Hepatocyte (in vitro differentiated cells): Measurements from ENCODE around the gene NFKB1. TPM values are rescaled to one million over a fixed set of nuclear protein-coding genes. Genes with fewer than 3 reads are reported as not detected.
"Not testable (repeated sequence)": the region's sequence is repeated elsewhere in the genome, so short reads cannot be mapped to it uniquely, and the experiment has no call there.

Source experiments
- DNase-seq: peaks from one replicate; pipeline ENCODE4 v3.0.0-alpha.2; 2016; ENCODE audit warnings: low spot score
- H2AFZ ChIP-seq: fragments of 200-600 bp; sonication (generic); 2 replicates; pipeline ENCODE4 v1.6.0; 2016; ENCODE audit warnings: antibody characterized with exemption, mild to moderate bottlenecking
- H3K27ac ChIP-seq: fragments of 200-600 bp; sonication (generic); 2 replicates; pipeline ENCODE4 v1.5.1; 2016; ENCODE audit warnings: mild to moderate bottlenecking
- H3K27me3 ChIP-seq: fragments of 200-600 bp; sonication (generic); 2 replicates; pipeline ENCODE4 v1.6.1; 2016
- H3K36me3 ChIP-seq: fragments of 200-600 bp; sonication (generic); replicated peaks from 2 replicates; pipeline ENCODE4 v1.5.1; 2016; ENCODE audit warnings: low read depth; ENCODE audit not compliant: insufficient read depth
- H3K4me1 ChIP-seq: fragments of 200-600 bp; sonication (generic); 2 replicates; pipeline ENCODE4 v1.5.1; 2016; ENCODE audit warnings: mild to moderate bottlenecking, moderate library complexity; ENCODE audit not compliant: insufficient read depth
- H3K4me2 ChIP-seq: fragments of 200-600 bp; sonication (generic); 2 replicates; pipeline ENCODE4 v1.6.0; 2016
- H3K4me3 ChIP-seq: fragments of 200-600 bp; sonication (generic); 2 replicates; pipeline ENCODE4 v1.5.1; 2016; ENCODE audit warnings: mild to moderate bottlenecking
- H3K79me2 ChIP-seq: fragments of 200-600 bp; sonication (generic); 2 replicates; pipeline ENCODE4 v1.6.0; 2017; ENCODE audit warnings: mild to moderate bottlenecking
- H3K9me2 ChIP-seq: fragments of 200-600 bp; sonication (generic); replicated peaks from 2 replicates; pipeline ENCODE4 v1.6.0; 2017; ENCODE audit warnings: mild to moderate bottlenecking; ENCODE audit not compliant: insufficient read depth
- H3K9me3 ChIP-seq: fragments of 200-600 bp; sonication (generic); 2 replicates; pipeline ENCODE4 v1.5.1; 2016; ENCODE audit warnings: low read depth, mild to moderate bottlenecking
- H4K20me1 ChIP-seq: fragments of 200-600 bp; sonication (generic); 2 replicates; pipeline ENCODE4 v1.6.0; 2016; ENCODE audit warnings: mild to moderate bottlenecking; ENCODE audit not compliant: insufficient read depth, poor library complexity, severe bottlenecking
- EZH2 ChIP-seq: fragments of 200-600 bp; sonication (generic); IDR thresholded peaks from 2 replicates; pipeline ENCODE4 v1.6.1; 2016; ENCODE audit warnings: antibody characterized with exemption, mild to moderate bottlenecking, borderline replicate concordance
- EZH2phosphoT487 ChIP-seq: fragments of 200-600 bp; sonication (generic); IDR thresholded peaks from one replicate; pipeline ENCODE4 v1.6.1; 2018; ENCODE audit warnings: antibody characterized with exemption, mild to moderate bottlenecking, low read depth, moderate library complexity; ENCODE audit not compliant: unreplicated experiment, severe bottlenecking
- WGBS: methylation state at CpG from one replicate; pipeline ENCODE4 v1.1.6; 2016; ENCODE audit warnings: low lambda C conversion rate; ENCODE audit errors: missing lambda C conversion rate; 5-methylcytosine and 5-hydroxymethylcytosine counted together
- polyA plus RNA-seq: library from polyadenylated mRNA; unstranded; fragments of >200 nt; fragmentation: Nextera tagmentation; extraction: Ambion mirVana; gene quantifications from 2 replicates; pipeline ENCODE4 v1.2.1, GENCODE V29; 2016
- total RNA-seq: library from RNA; depleted of rRNA; stranded (reverse); fragments of >200 nt; gene quantifications from 2 replicates; pipeline ENCODE4 v1.2.3, GENCODE V29; 2014
- TF ChIP-seq, protein P1 (sequence below): fragments of 200-600 bp; sonication (generic); IDR thresholded peaks from 2 replicates; pipeline ENCODE4 v1.5.1; 2016; ENCODE audit warnings: antibody characterized with exemption, mild to moderate bottlenecking; ENCODE audit not compliant: poor library complexity

The NFKB1 gene
- total and polyA plus RNA-seq, 2 experiments from 2014 or later = 21.1 to 22.8 TPM

GRCh38 chr4:102569200-102569599 lies 68.0 kb downstream of the NFKB1 start:
- WGBS = 67% methylated on average over 2 of the region's 2 CpGs
- peaks cover 5% of the 10 kb centered on the region for H3K79me2 ChIP-seq
- no peak overlapping the region for H3K4me3 ChIP-seq
- peak overlapping the region; percentile 30 for H3K27ac ChIP-seq
- H3K36me3 ChIP-seq = no peaks in the 10 kb centered on the region
- DNase-seq = no peak
- peak overlapping the region; percentile 2 for H3K4me2 ChIP-seq
- H3K27me3 ChIP-seq = no peaks in the 10 kb centered on the region
- no peaks in the 10 kb centered on the region for H3K9me2 ChIP-seq
- H2AFZ ChIP-seq = no peak overlapping the region
- H3K9me3 ChIP-seq = no peaks in the 10 kb centered on the region
- TF ChIP-seq EZH2phosphoT487 = no peak
- TF ChIP-seq EZH2 = no peak
- TF ChIP-seq, protein P1, sequence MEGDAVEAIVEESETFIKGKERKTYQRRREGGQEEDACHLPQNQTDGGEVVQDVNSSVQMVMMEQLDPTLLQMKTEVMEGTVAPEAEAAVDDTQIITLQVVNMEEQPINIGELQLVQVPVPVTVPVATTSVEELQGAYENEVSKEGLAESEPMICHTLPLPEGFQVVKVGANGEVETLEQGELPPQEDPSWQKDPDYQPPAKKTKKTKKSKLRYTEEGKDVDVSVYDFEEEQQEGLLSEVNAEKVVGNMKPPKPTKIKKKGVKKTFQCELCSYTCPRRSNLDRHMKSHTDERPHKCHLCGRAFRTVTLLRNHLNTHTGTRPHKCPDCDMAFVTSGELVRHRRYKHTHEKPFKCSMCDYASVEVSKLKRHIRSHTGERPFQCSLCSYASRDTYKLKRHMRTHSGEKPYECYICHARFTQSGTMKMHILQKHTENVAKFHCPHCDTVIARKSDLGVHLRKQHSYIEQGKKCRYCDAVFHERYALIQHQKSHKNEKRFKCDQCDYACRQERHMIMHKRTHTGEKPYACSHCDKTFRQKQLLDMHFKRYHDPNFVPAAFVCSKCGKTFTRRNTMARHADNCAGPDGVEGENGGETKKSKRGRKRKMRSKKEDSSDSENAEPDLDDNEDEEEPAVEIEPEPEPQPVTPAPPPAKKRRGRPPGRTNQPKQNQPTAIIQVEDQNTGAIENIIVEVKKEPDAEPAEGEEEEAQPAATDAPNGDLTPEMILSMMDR = no peak
- no peaks in the 10 kb centered on the region for H4K20me1 ChIP-seq
- H3K4me1 ChIP-seq = peaks cover 4% of the 10 kb centered on the region

DNA sequence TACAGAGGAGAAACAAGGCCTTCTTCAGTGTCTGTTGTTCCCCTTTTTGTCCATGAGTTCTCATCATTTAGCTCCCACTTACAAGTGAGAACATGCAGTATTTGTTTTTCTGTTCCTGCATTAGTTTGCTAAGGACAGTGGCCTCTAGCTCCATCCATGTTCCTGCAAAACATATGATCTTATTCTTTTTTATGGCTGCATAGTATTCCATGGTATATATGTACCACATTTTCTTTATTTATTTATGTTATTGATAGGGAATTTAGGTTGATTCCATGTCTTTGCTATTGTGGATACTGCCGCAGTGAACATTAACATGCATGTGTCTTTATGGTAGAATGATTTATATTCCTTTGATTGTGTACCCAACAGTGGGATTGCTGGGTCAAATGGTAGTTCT lies 69.1 kb downstream of the NFKB1 start:
- not testable (repeated sequence) for H3K27ac ChIP-seq, H3K4me2 ChIP-seq, H3K36me3 ChIP-seq, H3K9me3 ChIP-seq, H3K9me2 ChIP-seq, H3K4me3 ChIP-seq, H3K4me1 ChIP-seq, H3K79me2 ChIP-seq, H3K27me3 ChIP-seq, DNase-seq, H2AFZ ChIP-seq, H4K20me1 ChIP-seq
- 96% methylated on average over 1 of the region's 1 CpG for WGBS

DNA sequence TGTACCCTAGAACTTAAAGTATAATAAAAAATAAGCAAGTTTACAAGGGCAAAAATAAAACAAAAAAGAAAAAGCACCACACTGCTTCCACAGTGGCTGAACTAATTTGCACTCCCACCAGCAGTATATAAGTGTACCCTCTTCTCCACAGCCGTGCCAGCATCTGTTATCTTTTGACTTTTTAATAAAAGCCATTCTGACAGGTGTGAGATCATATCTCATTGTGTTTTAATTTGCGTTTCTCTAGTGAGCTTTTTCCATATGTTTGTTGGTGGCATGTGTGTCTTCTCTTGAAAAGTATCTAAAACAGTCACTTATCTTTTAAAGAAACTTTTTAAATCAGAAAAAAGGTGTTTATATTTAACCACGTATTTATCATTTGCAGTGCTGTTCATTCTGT lies 71.3 kb downstream of the NFKB1 start:
- Histone ChIP-seq H3K9me3 (no peaks in the 10 kb centered on the region), H2AFZ (no peak overlapping the region), H3K79me2 (peaks cover 11% of the 10 kb centered on the region), H3K36me3 (no peaks in the 10 kb centered on the region), H3K27ac (no peak overlapping the region), H3K27me3 (no peaks in the 10 kb centered on the region), H4K20me1 (no peaks in the 10 kb centered on the region), H3K4me2 (no peak overlapping the region), H3K9me2 (no peaks in the 10 kb centered on the region), H3K4me3 (no peak overlapping the region), H3K4me1 (peaks cover 4% of the 10 kb centered on the region)
- TF ChIP-seq EZH2 = no peak
- TF ChIP-seq EZH2phosphoT487 = no peak
- TF ChIP-seq, protein P1 = no peak
- 72% methylated on average over 3 of the region's 3 CpGs for WGBS
- no peak for DNase-seq

- Histone ChIP-seq H3K4me3 (no peak overlapping the region), H3K9me2 (no peaks in the 10 kb centered on the region), H3K36me3 (no peaks in the 10 kb centered on the region), H3K4me1 (no peaks in the 10 kb centered on the region), H3K9me3 (no peaks in the 10 kb centered on the region), H3K4me2 (no peak overlapping the region), H3K27ac (no peak overlapping the region), H3K79me2 (peaks cover 11% of the 10 kb centered on the region), H4K20me1 (no peaks in the 10 kb centered on the region), H3K27me3 (no peaks in the 10 kb centered on the region), H2AFZ (no peak overlapping the region)
- WGBS = 82% methylated on average over 2 of the region's 2 CpGs
- DNase-seq = no peak
- TF ChIP-seq, protein P1 = no peak
- TF ChIP-seq EZH2phosphoT487 (no peak), EZH2 (no peak)
Observed at GRCh38 chr4:102574317-102574716, 73.2 kb downstream of the NFKB1 start.
